OCI-LY1 (cell line): Measurements from ENCODE around the gene SPRED1.
"Not testable (repeated sequence)": the region's sequence is repeated elsewhere in the genome, so short reads cannot be mapped to it uniquely, and the experiment has no call there.

Experiments used
- H2AFZ ChIP-seq: fragments of 200-600 bp; sonication (generic), shearing (Covaris generic); 2 replicates; pipeline ENCODE4 v1.6.0; 2014; ENCODE audit warnings: antibody characterized with exemption, mild to moderate bottlenecking, low read length
- H3F3A ChIP-seq: fragments of 200-600 bp; sonication (generic), shearing (Covaris generic); 2 replicates; pipeline ENCODE4 v1.6.0; 2014; ENCODE audit warnings: mild to moderate bottlenecking, antibody characterized with exemption, low read length, moderate library complexity; ENCODE audit not compliant: insufficient read depth
- H3K27ac ChIP-seq: fragments of 200-600 bp; sonication (generic); 2 replicates; pipeline ENCODE4 v1.5.1; 2014; ENCODE audit warnings: low read length, mixed run types, mild to moderate bottlenecking, low read depth; ENCODE audit not compliant: poor library complexity, severe bottlenecking
- H3K27me3 ChIP-seq: fragments of 200-600 bp; sonication (generic); 2 replicates; pipeline ENCODE4 v1.6.0; 2014; ENCODE audit warnings: antibody characterized with exemption, mild to moderate bottlenecking, low read length, moderate library complexity; ENCODE audit not compliant: insufficient read depth
- H3K36me3 ChIP-seq: fragments of 200-600 bp; sonication (generic); 2 replicates; pipeline ENCODE4 v1.6.1; 2014; ENCODE audit warnings: mild to moderate bottlenecking, antibody characterized with exemption, low read length, moderate library complexity, mixed read lengths; ENCODE audit not compliant: insufficient read depth
- H3K4me1 ChIP-seq: fragments of 200-600 bp; sonication (generic); 2 replicates; pipeline ENCODE4 v1.5.1; 2014; ENCODE audit warnings: mild to moderate bottlenecking, low read length, moderate library complexity; ENCODE audit not compliant: insufficient read depth, severe bottlenecking
- H3K4me2 ChIP-seq: fragments of 200-600 bp; sonication (generic), shearing (Covaris generic); 2 replicates; pipeline ENCODE4 v1.6.1; 2014; ENCODE audit warnings: low read length
- H3K4me3 ChIP-seq: fragments of 200-600 bp; sonication (generic); 2 replicates; pipeline ENCODE4 v1.5.1; 2014; ENCODE audit warnings: low read length, low read depth, mild to moderate bottlenecking, mixed read lengths; ENCODE audit not compliant: poor library complexity, severe bottlenecking
- H3K79me2 ChIP-seq: fragments of 200-600 bp; shearing (Covaris generic); 2 replicates; pipeline ENCODE4 v1.6.1; 2016; ENCODE audit warnings: mixed run types, low read length, mixed read lengths; ENCODE audit not compliant: insufficient read depth
- H3K9ac ChIP-seq: fragments of 200-600 bp; sonication (generic), shearing (Covaris generic); 2 replicates; pipeline ENCODE4 v1.6.1; 2014; ENCODE audit warnings: mild to moderate bottlenecking, low read length, mixed read lengths
- H3K9me2 ChIP-seq: fragments of 200-600 bp; sonication (generic), shearing (Covaris generic); 2 replicates; pipeline ENCODE4 v1.6.1; 2014; ENCODE audit warnings: low read depth, mild to moderate bottlenecking, low read length, mixed read lengths
- H3K9me3 ChIP-seq: fragments of 200-600 bp; shearing (Covaris generic); 2 replicates; pipeline ENCODE4 v1.6.1; 2014; ENCODE audit warnings: low read length, mixed read lengths
- H4K20me1 ChIP-seq: fragments of 200-600 bp; sonication (generic), shearing (Covaris generic); 2 replicates; pipeline ENCODE4 v1.6.0; 2016; ENCODE audit warnings: mild to moderate bottlenecking, low read length; ENCODE audit not compliant: insufficient read depth
- EZH2 ChIP-seq: fragments of 200-600 bp; sonication (generic), shearing (Covaris generic); IDR thresholded peaks from 2 replicates; pipeline ENCODE4 v1.8.0; 2017; ENCODE audit warnings: borderline replicate concordance, mixed run types, mild to moderate bottlenecking, antibody characterized with exemption, low read length, moderate library complexity, mixed read lengths
- TF ChIP-seq, protein P1 (sequence below): fragments of 200-600 bp; sonication (generic), shearing (Covaris generic); IDR thresholded peaks from 2 replicates; pipeline ENCODE4 v1.5.1; 2017; ENCODE audit warnings: mild to moderate bottlenecking, antibody characterized with exemption, low read length, moderate library complexity, mixed read lengths

Gene SPRED1

GRCh38 chr15:38267421-38268022 is 14.9 kb downstream of the SPRED1 start:
- Histone ChIP-seq H3K9ac (no peak overlapping the region), H3K4me3 (no peak overlapping the region), H3K27me3 (no peaks in the 10 kb centered on the region), H3K4me2 (no peak overlapping the region), H3K9me2 (no peaks in the 10 kb centered on the region), H3K9me3 (no peaks in the 10 kb centered on the region), H3K27ac (no peak overlapping the region), H4K20me1 (no peaks in the 10 kb centered on the region), H3F3A (no peaks in the 10 kb centered on the region), H2AFZ (no peak overlapping the region), H3K79me2 (0 out of 2 replicates have a peak, but pooled peaks cover 5% of the 10 kb centered on the region), H3K4me1 (peaks cover 4% of the 10 kb centered on the region), H3K36me3 (no peaks in the 10 kb centered on the region)
- TF ChIP-seq EZH2 = no peak
- TF ChIP-seq, protein P1, sequence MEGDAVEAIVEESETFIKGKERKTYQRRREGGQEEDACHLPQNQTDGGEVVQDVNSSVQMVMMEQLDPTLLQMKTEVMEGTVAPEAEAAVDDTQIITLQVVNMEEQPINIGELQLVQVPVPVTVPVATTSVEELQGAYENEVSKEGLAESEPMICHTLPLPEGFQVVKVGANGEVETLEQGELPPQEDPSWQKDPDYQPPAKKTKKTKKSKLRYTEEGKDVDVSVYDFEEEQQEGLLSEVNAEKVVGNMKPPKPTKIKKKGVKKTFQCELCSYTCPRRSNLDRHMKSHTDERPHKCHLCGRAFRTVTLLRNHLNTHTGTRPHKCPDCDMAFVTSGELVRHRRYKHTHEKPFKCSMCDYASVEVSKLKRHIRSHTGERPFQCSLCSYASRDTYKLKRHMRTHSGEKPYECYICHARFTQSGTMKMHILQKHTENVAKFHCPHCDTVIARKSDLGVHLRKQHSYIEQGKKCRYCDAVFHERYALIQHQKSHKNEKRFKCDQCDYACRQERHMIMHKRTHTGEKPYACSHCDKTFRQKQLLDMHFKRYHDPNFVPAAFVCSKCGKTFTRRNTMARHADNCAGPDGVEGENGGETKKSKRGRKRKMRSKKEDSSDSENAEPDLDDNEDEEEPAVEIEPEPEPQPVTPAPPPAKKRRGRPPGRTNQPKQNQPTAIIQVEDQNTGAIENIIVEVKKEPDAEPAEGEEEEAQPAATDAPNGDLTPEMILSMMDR = no peak

GRCh38 chr15:38271144-38271543 is 18.5 kb downstream of the SPRED1 start:
- H3K9me3 ChIP-seq = no peaks in the 10 kb centered on the region
- no peaks in the 10 kb centered on the region for H3F3A ChIP-seq
- peaks cover 6% of the 10 kb centered on the region for H3K79me2 ChIP-seq
- peaks cover 13% of the 10 kb centered on the region for H3K4me1 ChIP-seq
- no peaks in the 10 kb centered on the region for H3K36me3 ChIP-seq
- TF ChIP-seq EZH2 = no peak
- TF ChIP-seq, protein P1 = no peak
- no peak overlapping the region for H3K4me2 ChIP-seq
- no peak overlapping the region for H3K27ac ChIP-seq
- no peak overlapping the region for H3K9ac ChIP-seq
- no peak overlapping the region for H3K4me3 ChIP-seq
- no peaks in the 10 kb centered on the region for H3K27me3 ChIP-seq
- H4K20me1 ChIP-seq = no peaks in the 10 kb centered on the region; the same call in 1 of the 2 replicates
- H3K9me2 ChIP-seq = no peaks in the 10 kb centered on the region
- no peak overlapping the region for H2AFZ ChIP-seq

DNA sequence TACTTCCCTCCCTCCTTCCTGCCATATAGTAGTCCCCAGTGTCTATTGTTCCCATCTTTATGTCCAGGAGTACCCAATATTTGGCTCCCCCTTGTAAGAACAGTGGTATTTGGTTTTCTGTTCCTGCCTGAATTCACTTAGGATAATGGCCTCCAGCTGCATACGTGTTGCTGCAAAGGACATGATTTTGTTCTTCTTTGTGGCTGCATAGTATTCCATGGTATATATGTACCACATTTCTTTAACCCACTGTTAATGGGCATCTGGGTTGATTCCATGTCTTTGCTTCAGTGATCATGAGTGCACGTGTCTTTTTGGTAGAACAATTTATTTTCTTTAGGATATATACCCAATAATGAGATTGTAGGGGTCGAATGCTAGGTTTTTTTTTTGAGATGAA is 19.3 kb downstream of the SPRED1 start:
- Histone ChIP-seq H3K9me3 (no peaks in the 10 kb centered on the region), H3K27ac (no peak overlapping the region), H3K4me1 (peaks cover 11% of the 10 kb centered on the region), H4K20me1 (no peaks in the 10 kb centered on the region; the same call in 1 of the 2 replicates), H3F3A (no peaks in the 10 kb centered on the region), H3K27me3 (no peaks in the 10 kb centered on the region), H3K9ac (no peak overlapping the region), H3K36me3 (no peaks in the 10 kb centered on the region), H3K4me2 (no peak overlapping the region), H3K4me3 (no peak overlapping the region), H2AFZ (no peak overlapping the region), H3K9me2 (no peaks in the 10 kb centered on the region), H3K79me2 (peaks cover 6% of the 10 kb centered on the region)
- no peak for TF ChIP-seq EZH2
- TF ChIP-seq, protein P1 = no peak

DNA sequence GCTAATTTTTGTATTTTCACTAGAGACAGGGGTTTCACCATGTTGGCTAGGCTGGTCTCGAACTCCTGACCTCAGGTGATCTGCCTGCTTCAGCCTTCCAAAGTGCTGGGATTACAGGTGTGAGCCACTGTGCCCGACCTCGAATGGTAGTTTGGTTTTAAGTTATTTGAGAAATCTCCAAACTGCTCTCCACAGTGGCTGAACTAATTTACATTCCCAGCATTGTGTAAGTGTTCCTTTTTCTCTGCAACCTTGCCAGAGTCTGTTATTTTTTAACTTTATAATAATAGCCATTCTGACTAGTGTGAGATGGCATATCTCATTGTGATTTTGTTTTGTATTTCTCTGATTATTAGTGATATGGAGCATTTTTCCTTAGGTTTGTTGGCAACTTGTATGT is 19.8 kb downstream of the SPRED1 start:
- H4K20me1 ChIP-seq, H3K79me2 ChIP-seq: not testable (repeated sequence)

More for the DNA sequence above, 19.8 kb downstream of the SPRED1 start:
- H3K27ac ChIP-seq, H3F3A ChIP-seq, H3K27me3 ChIP-seq, H2AFZ ChIP-seq, H3K4me3 ChIP-seq, H3K4me2 ChIP-seq, H3K9me2 ChIP-seq, H3K9me3 ChIP-seq, H3K9ac ChIP-seq, H3K36me3 ChIP-seq: not testable (repeated sequence)
- H3K4me1 ChIP-seq = peaks cover 11% of the 10 kb centered on the region
